Mammary epithelial cell (primary cell): Measurements from ENCODE around the gene CNTNAP2.

Experiments used
- EZH2 ChIP-seq: IDR thresholded peaks from 2 replicates; pipeline ENCODE4 v1.6.1; 2012; ENCODE audit warnings: low read length, inconsistent platforms, borderline replicate concordance
- TF ChIP-seq, protein P1 (sequence below), 2 donors: IDR thresholded peaks in 1 of 2; conservative IDR thresholded peaks in 1 of 2; 2 replicates each; pipeline ENCODE4 v1.5.1; 2011 to 2012; ENCODE audit warnings: inconsistent platforms in 2 of 2, low read length in 2 of 2, mild to moderate bottlenecking in 2 of 2, control low read depth in 1 of 2, low read depth in 1 of 2; ENCODE audit not compliant: insufficient read depth in 1 of 2; ENCODE audit errors: extremely low read depth in 1 of 2

DNA sequence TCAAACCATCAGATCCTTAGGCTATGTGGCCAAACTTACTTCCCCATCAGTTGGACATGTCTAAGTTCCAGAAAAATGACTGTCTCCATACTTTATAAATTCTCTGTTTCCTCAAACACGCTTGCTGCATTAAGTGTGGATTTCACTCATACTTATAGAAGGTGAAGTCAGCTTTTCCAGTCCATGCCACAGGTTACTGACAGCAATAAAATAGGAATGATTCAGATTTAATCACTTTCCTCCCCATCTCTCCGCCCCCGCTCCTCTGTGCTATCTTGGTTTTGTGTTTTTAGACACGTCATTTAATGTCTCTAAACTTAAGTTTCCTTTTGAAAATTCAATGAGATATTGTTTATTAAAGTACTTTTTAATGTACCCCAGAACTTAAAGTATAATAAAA lies 1376.0 kb downstream of the CNTNAP2 start:
- TF ChIP-seq, protein P1, sequence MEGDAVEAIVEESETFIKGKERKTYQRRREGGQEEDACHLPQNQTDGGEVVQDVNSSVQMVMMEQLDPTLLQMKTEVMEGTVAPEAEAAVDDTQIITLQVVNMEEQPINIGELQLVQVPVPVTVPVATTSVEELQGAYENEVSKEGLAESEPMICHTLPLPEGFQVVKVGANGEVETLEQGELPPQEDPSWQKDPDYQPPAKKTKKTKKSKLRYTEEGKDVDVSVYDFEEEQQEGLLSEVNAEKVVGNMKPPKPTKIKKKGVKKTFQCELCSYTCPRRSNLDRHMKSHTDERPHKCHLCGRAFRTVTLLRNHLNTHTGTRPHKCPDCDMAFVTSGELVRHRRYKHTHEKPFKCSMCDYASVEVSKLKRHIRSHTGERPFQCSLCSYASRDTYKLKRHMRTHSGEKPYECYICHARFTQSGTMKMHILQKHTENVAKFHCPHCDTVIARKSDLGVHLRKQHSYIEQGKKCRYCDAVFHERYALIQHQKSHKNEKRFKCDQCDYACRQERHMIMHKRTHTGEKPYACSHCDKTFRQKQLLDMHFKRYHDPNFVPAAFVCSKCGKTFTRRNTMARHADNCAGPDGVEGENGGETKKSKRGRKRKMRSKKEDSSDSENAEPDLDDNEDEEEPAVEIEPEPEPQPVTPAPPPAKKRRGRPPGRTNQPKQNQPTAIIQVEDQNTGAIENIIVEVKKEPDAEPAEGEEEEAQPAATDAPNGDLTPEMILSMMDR (conservative IDR thresholded peaks at IDR 0.05 in 1 of 2, IDR thresholded peaks at IDR 0.05 in 1 of 2; ENCODE audit: extremely low read depth in 1 of 2, insufficient read depth in 1 of 2, low read depth in 1 of 2, low read length in 2 of 2) = no peak
- TF ChIP-seq EZH2 = no peak
